ENCODE measurements around the gene PITPNM1. TPM values are rescaled to one million over a fixed set of nuclear protein-coding genes. Genes with fewer than 3 reads are reported as not detected.

Gene PITPNM1
- total RNA-seq, 1 donor from 2014 or later, result 71.5 TPM

DNA sequence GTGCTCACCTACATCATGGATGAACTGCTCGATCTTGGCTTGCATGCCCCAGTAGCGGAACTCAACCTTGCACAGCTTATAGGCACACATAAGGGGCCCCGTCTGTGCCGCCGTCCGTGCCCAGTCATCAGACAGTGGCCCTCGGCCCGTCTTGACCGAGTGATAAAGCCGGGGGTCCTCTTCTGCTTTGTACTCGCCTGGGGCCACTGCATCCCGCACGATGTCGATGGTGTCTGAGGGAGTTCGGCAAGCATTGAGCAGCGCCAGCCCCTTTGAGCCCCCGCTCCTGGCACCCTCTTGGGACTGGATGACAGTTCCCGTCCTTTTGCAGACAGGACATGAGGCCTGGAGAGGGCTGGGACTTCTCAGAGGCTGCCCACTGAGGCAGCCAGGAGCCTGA is 3.3 kb downstream of the PITPNM1 start:
- H4K20me1 ChIP-seq (ENCODE audit: insufficient read depth, low read length), result peaks cover 37% of the 10 kb centered on the region
- TF ChIP-seq EZH2 (IDR thresholded peaks at IDR 0.05; ENCODE audit: insufficient read depth, low read length), result no peak
- TF ChIP-seq, protein P1, sequence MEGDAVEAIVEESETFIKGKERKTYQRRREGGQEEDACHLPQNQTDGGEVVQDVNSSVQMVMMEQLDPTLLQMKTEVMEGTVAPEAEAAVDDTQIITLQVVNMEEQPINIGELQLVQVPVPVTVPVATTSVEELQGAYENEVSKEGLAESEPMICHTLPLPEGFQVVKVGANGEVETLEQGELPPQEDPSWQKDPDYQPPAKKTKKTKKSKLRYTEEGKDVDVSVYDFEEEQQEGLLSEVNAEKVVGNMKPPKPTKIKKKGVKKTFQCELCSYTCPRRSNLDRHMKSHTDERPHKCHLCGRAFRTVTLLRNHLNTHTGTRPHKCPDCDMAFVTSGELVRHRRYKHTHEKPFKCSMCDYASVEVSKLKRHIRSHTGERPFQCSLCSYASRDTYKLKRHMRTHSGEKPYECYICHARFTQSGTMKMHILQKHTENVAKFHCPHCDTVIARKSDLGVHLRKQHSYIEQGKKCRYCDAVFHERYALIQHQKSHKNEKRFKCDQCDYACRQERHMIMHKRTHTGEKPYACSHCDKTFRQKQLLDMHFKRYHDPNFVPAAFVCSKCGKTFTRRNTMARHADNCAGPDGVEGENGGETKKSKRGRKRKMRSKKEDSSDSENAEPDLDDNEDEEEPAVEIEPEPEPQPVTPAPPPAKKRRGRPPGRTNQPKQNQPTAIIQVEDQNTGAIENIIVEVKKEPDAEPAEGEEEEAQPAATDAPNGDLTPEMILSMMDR (IDR thresholded peaks at IDR 0.05; ENCODE audit: insufficient read depth, low read depth, low read length), result no peak
- peaks cover 14% of the 10 kb centered on the region for H3K36me3 Mint-ChIP-seq (ENCODE audit: low read depth, unreplicated experiment)
- peaks cover 26% of the 10 kb centered on the region for H3K4me1 ChIP-seq (ENCODE audit: insufficient read depth, low read length)
- no peak overlapping the region for H3K4me3 Mint-ChIP-seq (ENCODE audit: unreplicated experiment)
- peaks cover 24% of the 10 kb centered on the region for H3K79me2 ChIP-seq (ENCODE audit: insufficient read depth, low read length)
- H3K9me3 Mint-ChIP-seq (ENCODE audit: unreplicated experiment), result no peaks in the 10 kb centered on the region
- DNase-seq (ENCODE audit: low read depth), result no peak
- H3K4me1 Mint-ChIP-seq (ENCODE audit: low read depth, unreplicated experiment), result peaks cover 6% of the 10 kb centered on the region
- no peak overlapping the region for H3K27ac ChIP-seq (ENCODE audit: low read depth, low read length)
- H3K27me3 Mint-ChIP-seq (ENCODE audit: low read depth, unreplicated experiment), result no peaks in the 10 kb centered on the region
- FAIRE-seq, result no peak
- H3K27me3 ChIP-seq (ENCODE audit: insufficient read depth, low read length), result no peaks in the 10 kb centered on the region
- H3K4me3 ChIP-seq (ENCODE audit: insufficient read depth, low read depth, low read length), result no peak overlapping the region
- no peak overlapping the region for H3K27ac Mint-ChIP-seq (ENCODE audit: unreplicated experiment)
- H3K9me3 ChIP-seq (ENCODE audit: insufficient read depth, low read depth, low read length), result no peaks in the 10 kb centered on the region
- H2AFZ ChIP-seq (ENCODE audit: low read depth, low read length), result no peak overlapping the region
- no peak overlapping the region for H3K4me2 ChIP-seq (ENCODE audit: low read length)
- peaks cover 2% of the 10 kb centered on the region for H3K36me3 ChIP-seq (ENCODE audit: insufficient read depth, low read length)
- no peak overlapping the region for H3K9ac ChIP-seq (ENCODE audit: low read length)

DNA sequence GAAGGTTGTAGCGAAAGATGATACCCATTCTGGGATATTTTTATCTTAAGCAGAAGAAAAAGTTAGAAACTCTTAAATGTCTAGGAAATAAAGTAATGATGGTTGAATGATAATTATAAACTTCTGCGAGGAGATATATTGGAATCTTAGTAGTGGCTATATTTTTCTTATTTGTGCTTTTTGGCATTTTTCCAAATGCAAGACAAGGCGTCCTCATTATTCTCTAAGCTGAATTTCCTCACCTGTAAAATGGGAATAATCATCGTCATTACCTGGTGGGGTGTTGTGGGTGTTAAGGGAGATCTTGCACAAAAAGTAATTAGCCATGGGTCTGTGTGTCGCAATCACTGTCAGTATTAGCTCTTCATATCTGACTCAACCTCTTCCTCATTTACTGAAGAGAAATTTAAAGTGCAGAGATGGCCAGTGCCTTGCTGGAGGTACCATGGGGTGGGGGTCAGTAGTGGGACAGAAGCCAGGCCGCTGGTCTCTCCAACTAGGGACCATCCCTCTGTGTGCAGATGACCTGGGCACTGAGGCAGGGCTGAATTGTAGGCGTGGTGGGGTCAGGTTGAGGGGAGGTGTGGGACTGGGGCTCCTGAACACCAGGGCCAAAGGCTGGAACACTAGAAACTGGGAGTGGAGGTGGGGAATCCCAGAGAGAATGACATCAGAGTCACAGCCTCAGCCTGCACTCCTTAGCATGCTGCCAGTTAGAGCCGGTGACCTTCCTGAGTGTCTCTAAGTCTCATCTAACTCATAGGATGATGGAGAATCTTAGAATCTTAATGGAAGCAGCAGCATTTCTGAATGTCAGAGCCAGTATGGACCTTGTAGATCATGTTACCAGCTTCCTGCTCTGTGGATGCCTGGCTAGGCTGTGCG is 4.1 kb downstream of the PITPNM1 start:
- H3K9ac ChIP-seq (ENCODE audit: low read length), result no peak overlapping the region
- H3K4me3 Mint-ChIP-seq (ENCODE audit: unreplicated experiment), result peak overlapping the region; percentile 21
- peaks cover 2% of the 10 kb centered on the region for H3K36me3 ChIP-seq (ENCODE audit: insufficient read depth, low read length)
- H3K27me3 ChIP-seq (ENCODE audit: insufficient read depth, low read length), result no peaks in the 10 kb centered on the region
- H3K4me1 Mint-ChIP-seq (ENCODE audit: low read depth, unreplicated experiment), result no peaks in the 10 kb centered on the region
- H3K27ac Mint-ChIP-seq (ENCODE audit: unreplicated experiment), result no peak overlapping the region
- no peak for DNase-seq (ENCODE audit: low read depth)
- no peaks in the 10 kb centered on the region for H3K9me3 ChIP-seq (ENCODE audit: insufficient read depth, low read depth, low read length)
- H3K4me2 ChIP-seq (ENCODE audit: low read length), result no peak overlapping the region
- H3K4me3 ChIP-seq (ENCODE audit: insufficient read depth, low read depth, low read length), result no peak overlapping the region
- no peak overlapping the region for H3K27ac ChIP-seq (ENCODE audit: low read depth, low read length)
- no peaks in the 10 kb centered on the region for H3K27me3 Mint-ChIP-seq (ENCODE audit: low read depth, unreplicated experiment)
- H4K20me1 ChIP-seq (ENCODE audit: insufficient read depth, low read length), result peaks cover 31% of the 10 kb centered on the region
- no peak overlapping the region for H2AFZ ChIP-seq (ENCODE audit: low read depth, low read length)
- H3K4me1 ChIP-seq (ENCODE audit: insufficient read depth, low read length), result peaks cover 19% of the 10 kb centered on the region
- H3K36me3 Mint-ChIP-seq (ENCODE audit: low read depth, unreplicated experiment), result peaks cover 14% of the 10 kb centered on the region
- peaks cover 18% of the 10 kb centered on the region for H3K79me2 ChIP-seq (ENCODE audit: insufficient read depth, low read length)
- no peak for FAIRE-seq
- no peaks in the 10 kb centered on the region for H3K9me3 Mint-ChIP-seq (ENCODE audit: unreplicated experiment)
- no peak for TF ChIP-seq EZH2 (IDR thresholded peaks at IDR 0.05; ENCODE audit: insufficient read depth, low read length)
- TF ChIP-seq, protein P1 (IDR thresholded peaks at IDR 0.05; ENCODE audit: insufficient read depth, low read depth, low read length), result no peak

- no peak for DNase-seq (ENCODE audit: low read depth)
- H3K79me2 ChIP-seq (ENCODE audit: insufficient read depth, low read length), result peaks cover 18% of the 10 kb centered on the region
- H3K36me3 ChIP-seq (ENCODE audit: insufficient read depth, low read length), result peaks cover 2% of the 10 kb centered on the region
- Mint-ChIP-seq H3K4me1 (ENCODE audit: low read depth, unreplicated experiment) (no peaks in the 10 kb centered on the region), H3K4me3 (ENCODE audit: unreplicated experiment) (no peak overlapping the region), H3K36me3 (ENCODE audit: low read depth, unreplicated experiment) (peaks cover 14% of the 10 kb centered on the region), H3K27me3 (ENCODE audit: low read depth, unreplicated experiment) (no peaks in the 10 kb centered on the region), H3K27ac (ENCODE audit: unreplicated experiment) (no peak overlapping the region), H3K9me3 (ENCODE audit: unreplicated experiment) (no peaks in the 10 kb centered on the region)
- peaks cover 13% of the 10 kb centered on the region for H3K4me1 ChIP-seq (ENCODE audit: insufficient read depth, low read length)
- FAIRE-seq, result no peak
- H3K4me3 ChIP-seq (ENCODE audit: insufficient read depth, low read depth, low read length), result no peak overlapping the region
- no peak overlapping the region for H3K27ac ChIP-seq (ENCODE audit: low read depth, low read length)
- TF ChIP-seq, protein P1 (IDR thresholded peaks at IDR 0.05; ENCODE audit: insufficient read depth, low read depth, low read length), result no peak
- TF ChIP-seq EZH2 (IDR thresholded peaks at IDR 0.05; ENCODE audit: insufficient read depth, low read length), result no peak
- H3K9ac ChIP-seq (ENCODE audit: low read length), result no peak overlapping the region
- peaks cover 29% of the 10 kb centered on the region for H4K20me1 ChIP-seq (ENCODE audit: insufficient read depth, low read length)
- no peak overlapping the region for H3K4me2 ChIP-seq (ENCODE audit: low read length)
- H3K9me3 ChIP-seq (ENCODE audit: insufficient read depth, low read depth, low read length), result no peaks in the 10 kb centered on the region
- no peaks in the 10 kb centered on the region for H3K27me3 ChIP-seq (ENCODE audit: insufficient read depth, low read length)
- no peak overlapping the region for H2AFZ ChIP-seq (ENCODE audit: low read depth, low read length)
Observed at GRCh38 chr11:67500484-67500821, 4.7 kb downstream of the PITPNM1 start.

All from astrocyte (in vitro differentiated cells and primary cell).